ENCODE measurements around the gene MYO7B. TPM values are rescaled to one million over a fixed set of nuclear protein-coding genes. Genes with fewer than 3 reads are reported as not detected.
"Not testable (repeated sequence)": the region's sequence is repeated elsewhere in the genome, so short reads cannot be mapped to it uniquely, and the experiment has no call there.

MYO7B gene
- total RNA-seq, 2 experiments from 2014 or later, result 0.14 to 0.58 TPM

- Mint-ChIP-seq H3K36me3 (no peaks in the 10 kb centered on the region), H3K27ac (no peak overlapping the region), H3K4me3 (no peak overlapping the region), H3K27me3 (peaks cover 7% of the 10 kb centered on the region), H3K4me1 (ENCODE audit: low read depth) (no peaks in the 10 kb centered on the region), H3K9me3 (no peaks in the 10 kb centered on the region)
- no peak for DNase-seq
- ChIA-PET CTCF (interaction anchor here (0.9 kb wide), 1 partner anchor 16 kb away, joined by 3 read pairs; the partner anchor contains the start of gene IWS1), POLR2A (no interaction called here)
- intact Hi-C loops (cut with micrococcal nuclease), result no loop called here
Observed at GRCh38 chr2:127541809-127542208, 6.3 kb downstream of the MYO7B start.

DNA sequence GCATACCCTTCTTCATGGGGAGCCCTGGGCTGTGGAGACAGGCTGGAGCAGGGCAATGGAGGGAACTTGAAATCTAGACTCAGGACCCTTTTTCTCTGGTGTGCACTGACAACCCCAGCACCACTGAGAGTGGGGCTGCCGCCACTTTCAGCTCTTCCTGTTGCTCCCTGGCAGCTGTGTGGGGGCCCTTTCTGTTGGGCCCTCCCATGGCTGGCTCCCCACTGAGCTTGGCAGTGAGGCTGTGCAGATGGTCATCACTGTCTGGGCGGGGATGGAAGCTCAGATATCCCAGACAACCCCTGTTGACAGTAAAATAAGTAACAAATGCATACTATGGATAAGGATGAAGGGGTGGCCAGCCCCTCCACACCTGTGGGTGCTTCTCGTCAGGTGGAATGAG lies 6.7 kb downstream of the MYO7B start:
- Mint-ChIP-seq H3K4me3 (no peak overlapping the region), H3K4me1 (ENCODE audit: low read depth) (no peaks in the 10 kb centered on the region), H3K27me3 (peaks cover 11% of the 10 kb centered on the region), H3K36me3 (no peaks in the 10 kb centered on the region), H3K27ac (no peak overlapping the region), H3K9me3 (no peaks in the 10 kb centered on the region)
- ChIA-PET CTCF (interaction anchor here (0.9 kb wide), 1 partner anchor 16 kb away, joined by 3 read pairs; the partner anchor contains the start of gene IWS1), POLR2A (no interaction called here)
- intact Hi-C loops (cut with micrococcal nuclease), result no loop called here
- DNase-seq, result no peak

GRCh38 chr2:127543013-127543501 lies 7.6 kb downstream of the MYO7B start:
- H3K4me1 Mint-ChIP-seq (ENCODE audit: low read depth); POLR2A ChIA-PET; H3K27ac Mint-ChIP-seq; H3K4me3 Mint-ChIP-seq; H3K9me3 Mint-ChIP-seq; H3K36me3 Mint-ChIP-seq; intact Hi-C loops (cut with micrococcal nuclease); CTCF ChIA-PET; DNase-seq: not testable (repeated sequence)
- H3K27me3 Mint-ChIP-seq, result peaks cover 12% of the 10 kb centered on the region

DNA sequence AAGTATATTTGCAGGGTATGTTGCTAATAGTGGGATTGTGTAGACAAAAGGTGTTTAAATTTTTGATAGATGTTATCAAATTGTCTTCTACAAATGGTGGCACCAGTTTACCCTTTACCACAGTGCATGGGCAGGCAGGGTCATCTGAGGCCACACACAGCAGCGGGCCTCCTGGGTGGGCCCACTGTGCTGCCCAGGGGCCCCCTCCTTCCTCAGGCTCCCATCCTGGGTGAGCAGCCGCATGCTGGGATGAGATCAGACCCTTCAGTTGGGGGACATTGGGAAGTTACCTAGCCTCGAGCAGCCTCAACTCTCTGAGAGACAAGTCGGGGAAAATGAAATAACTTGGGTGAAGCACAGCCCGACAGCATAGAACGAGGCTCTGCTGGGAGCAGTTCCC lies 9.7 kb downstream of the MYO7B start:
- intact Hi-C loops (cut with micrococcal nuclease), result no loop called here
- peaks cover 13% of the 10 kb centered on the region for H3K27me3 Mint-ChIP-seq
- DNase-seq, result no peak
- H3K4me1 Mint-ChIP-seq (ENCODE audit: low read depth), result no peaks in the 10 kb centered on the region
- POLR2A ChIA-PET, result no interaction called here
- no peaks in the 10 kb centered on the region for H3K9me3 Mint-ChIP-seq
- H3K36me3 Mint-ChIP-seq, result no peaks in the 10 kb centered on the region
- CTCF ChIA-PET, result no interaction called here
- no peak overlapping the region for H3K4me3 Mint-ChIP-seq
- no peak overlapping the region for H3K27ac Mint-ChIP-seq

- POLR2A ChIA-PET, result no interaction called here
- CTCF ChIA-PET, result interaction anchor here (0.6 kb wide), 1 partner anchor 464 kb away, joined by 3 read pairs; no protein-coding TSS in a partner anchor
- H3K4me1 Mint-ChIP-seq (ENCODE audit: low read depth), result no peaks in the 10 kb centered on the region
Observed at GRCh38 chr2:127545796-127546195, 10.3 kb downstream of the MYO7B start.

GRCh38 chr2:127546797-127547196 lies 11.3 kb downstream of the MYO7B start:
- no peak for DNase-seq
- Mint-ChIP-seq H3K4me3 (no peak overlapping the region), H3K36me3 (no peaks in the 10 kb centered on the region), H3K9me3 (no peaks in the 10 kb centered on the region), H3K27ac (no peak overlapping the region), H3K27me3 (peaks cover 15% of the 10 kb centered on the region), H3K4me1 (ENCODE audit: low read depth) (no peaks in the 10 kb centered on the region)
- ChIA-PET CTCF (no interaction called here), POLR2A (no interaction called here)
- intact Hi-C loops (cut with micrococcal nuclease), result no loop called here

More at GRCh38 chr2:127545796-127546195, 10.3 kb downstream of the MYO7B start:
- no peak for DNase-seq
- no peak overlapping the region for H3K4me3 Mint-ChIP-seq
- no peaks in the 10 kb centered on the region for H3K36me3 Mint-ChIP-seq
- H3K9me3 Mint-ChIP-seq, result no peaks in the 10 kb centered on the region
- peaks cover 15% of the 10 kb centered on the region for H3K27me3 Mint-ChIP-seq
- intact Hi-C loops (cut with micrococcal nuclease), result no loop called here
- H3K27ac Mint-ChIP-seq, result no peak overlapping the region

DNA sequence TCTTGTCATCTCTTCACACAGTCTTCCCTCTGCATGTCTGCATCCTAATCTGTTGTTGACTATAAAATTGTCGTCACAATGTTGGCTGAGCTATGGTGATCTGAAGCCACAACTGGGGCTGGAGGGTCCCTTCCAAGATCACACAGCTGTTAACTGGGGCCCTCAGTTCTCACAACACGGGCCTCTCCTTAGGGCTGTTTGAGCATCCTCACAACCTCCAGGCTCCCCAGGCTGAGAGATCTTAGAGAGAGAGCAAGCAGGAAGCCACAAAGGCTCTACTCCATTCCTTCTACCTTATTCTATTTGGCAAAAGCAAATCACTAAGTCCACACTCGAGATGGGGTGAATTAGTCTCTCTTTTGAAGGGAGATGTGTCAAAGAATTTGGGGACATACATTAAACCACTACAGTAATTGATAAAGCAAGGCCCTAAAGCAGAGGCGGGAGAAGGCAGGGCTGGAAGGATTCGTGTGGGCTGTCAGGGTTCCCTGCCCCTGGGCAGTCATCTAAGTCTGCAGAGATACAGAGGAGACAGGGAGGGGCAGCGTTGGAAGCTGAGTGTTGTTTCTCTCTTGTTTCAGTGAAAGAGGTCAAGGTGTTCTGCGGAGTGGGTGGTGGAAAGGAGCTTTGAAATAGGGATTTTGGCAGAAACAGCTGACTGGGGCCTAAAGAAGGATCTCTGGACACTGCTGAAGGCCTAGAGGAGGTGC lies 15.9 kb downstream of the MYO7B start:
- Mint-ChIP-seq H3K36me3 (no peaks in the 10 kb centered on the region), H3K27ac (no peak overlapping the region), H3K27me3 (peaks cover 28% of the 10 kb centered on the region), H3K4me3 (no peak overlapping the region), H3K9me3 (peaks cover 7% of the 10 kb centered on the region), H3K4me1 (ENCODE audit: low read depth) (no peaks in the 10 kb centered on the region)
- DNase-seq, result no peak
- intact Hi-C loops (cut with micrococcal nuclease), result no loop called here
- ChIA-PET POLR2A (no interaction called here), CTCF (no interaction called here)

GRCh38 chr2:127552336-127552735 lies 16.9 kb downstream of the MYO7B start:
- Mint-ChIP-seq H3K4me3 (no peak overlapping the region), H3K36me3 (peaks cover 4% of the 10 kb centered on the region), H3K4me1 (ENCODE audit: low read depth) (no peaks in the 10 kb centered on the region), H3K27ac (no peak overlapping the region), H3K9me3 (peaks cover 16% of the 10 kb centered on the region), H3K27me3 (peaks cover 31% of the 10 kb centered on the region)
- DNase-seq, result no peak
- POLR2A ChIA-PET, result interaction anchor here (1.0 kb wide), 1 partner anchor 39 kb away, joined by 4 read pairs; no protein-coding TSS in a partner anchor
- CTCF ChIA-PET, result no interaction called here
- intact Hi-C loops (cut with micrococcal nuclease), result no loop called here

GRCh38 chr2:127552846-127553245 lies 17.4 kb downstream of the MYO7B start:
- H3K9me3 Mint-ChIP-seq, result peaks cover 16% of the 10 kb centered on the region
- H3K27me3 Mint-ChIP-seq, result peaks cover 29% of the 10 kb centered on the region
- intact Hi-C loops (cut with micrococcal nuclease), result no loop called here
- H3K27ac Mint-ChIP-seq, result no peak overlapping the region
- DNase-seq, result no peak
- peaks cover 4% of the 10 kb centered on the region for H3K36me3 Mint-ChIP-seq
- ChIA-PET CTCF (no interaction called here), POLR2A (interaction anchor here (1.0 kb wide), 1 partner anchor 38 kb away, joined by 4 read pairs; no protein-coding TSS in a partner anchor)
- H3K4me3 Mint-ChIP-seq, result no peak overlapping the region
- H3K4me1 Mint-ChIP-seq (ENCODE audit: low read depth), result no peaks in the 10 kb centered on the region

GRCh38 chr2:127558911-127559310 lies 23.4 kb downstream of the MYO7B start:
- no peak for DNase-seq
- H3K4me1 Mint-ChIP-seq (ENCODE audit: low read depth), result peaks cover 11% of the 10 kb centered on the region
- H3K9me3 Mint-ChIP-seq, result peaks cover 16% of the 10 kb centered on the region
- peaks cover 4% of the 10 kb centered on the region for H3K36me3 Mint-ChIP-seq
- ChIA-PET POLR2A (interaction anchor here (1.1 kb wide), 1 partner anchor 32 kb away, joined by 3 read pairs; the partner anchor contains the start of gene IWS1), CTCF (no interaction called here)
- intact Hi-C loops (cut with micrococcal nuclease), result no loop called here
- no peak overlapping the region for H3K4me3 Mint-ChIP-seq
- H3K27me3 Mint-ChIP-seq, result peaks cover 32% of the 10 kb centered on the region
- no peak overlapping the region for H3K27ac Mint-ChIP-seq

DNA sequence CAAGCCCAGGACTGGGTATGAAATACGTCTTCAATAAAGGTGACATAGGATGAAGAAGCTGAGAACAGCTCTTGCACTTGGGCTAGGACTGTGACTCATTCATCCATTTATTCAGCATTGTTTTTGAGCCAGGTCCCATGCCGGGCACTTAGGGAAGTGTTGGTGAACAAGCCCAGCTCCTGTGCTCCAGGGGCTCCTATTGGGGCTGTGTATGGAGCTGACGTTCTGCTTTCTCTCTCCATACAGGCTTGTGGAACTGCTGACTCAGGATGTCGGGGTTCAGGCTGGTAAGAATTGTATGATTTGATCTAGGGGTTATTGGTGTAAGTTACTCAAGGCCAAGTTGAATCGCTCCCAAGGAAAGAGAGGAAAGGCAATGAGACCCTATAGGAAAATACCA lies 24.0 kb downstream of the MYO7B start:
- ChIA-PET CTCF (no interaction called here), POLR2A (interaction anchor here (1.1 kb wide), 1 partner anchor 33 kb away, joined by 3 read pairs; the partner anchor contains the start of gene IWS1)
- peaks cover 16% of the 10 kb centered on the region for H3K9me3 Mint-ChIP-seq
- H3K36me3 Mint-ChIP-seq, result peaks cover 4% of the 10 kb centered on the region
- H3K27me3 Mint-ChIP-seq, result peaks cover 32% of the 10 kb centered on the region
- peaks cover 16% of the 10 kb centered on the region for H3K4me1 Mint-ChIP-seq (ENCODE audit: low read depth)
- intact Hi-C loops (cut with micrococcal nuclease), result no loop called here
- H3K4me3 Mint-ChIP-seq, result no peak overlapping the region
- H3K27ac Mint-ChIP-seq, result no peak overlapping the region
- no peak for DNase-seq

DNA sequence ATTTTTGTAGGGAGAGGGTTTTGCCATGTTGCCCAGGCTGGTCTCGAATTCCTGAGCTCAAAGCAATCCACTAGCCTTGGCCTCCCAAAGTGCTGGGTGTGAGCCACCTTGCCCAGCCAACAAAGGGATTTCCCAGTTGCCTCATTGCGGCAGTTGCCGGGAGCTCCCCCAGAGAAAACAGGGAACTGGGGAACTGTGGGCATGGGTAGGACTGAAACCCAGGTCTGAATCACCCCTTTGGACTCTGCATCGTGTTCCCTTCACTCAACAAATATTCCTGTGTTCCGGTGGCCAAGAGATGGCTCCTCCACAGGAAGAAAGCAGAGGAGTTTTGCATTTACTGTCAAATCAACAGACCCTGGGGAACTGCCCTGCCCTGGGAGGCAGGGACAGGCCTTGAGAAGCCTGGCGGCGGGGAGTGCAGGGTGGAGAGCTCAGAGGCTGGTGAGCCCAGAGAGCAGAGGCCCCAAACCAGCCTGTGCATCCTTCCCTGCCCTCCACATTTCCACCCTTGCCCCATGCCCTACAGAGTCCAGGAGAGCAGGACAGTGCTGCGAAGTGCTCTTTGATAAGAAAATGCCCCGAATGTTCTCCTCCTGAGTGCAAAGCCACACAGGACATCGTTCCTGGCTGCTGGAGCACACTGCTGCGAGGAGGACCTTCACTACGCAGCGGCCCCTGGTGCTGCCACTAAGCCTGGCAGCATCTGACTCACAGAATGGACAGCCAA lies 24.9 kb downstream of the MYO7B start:
- intact Hi-C loops (cut with micrococcal nuclease), result loop anchor here (5.0 kb wide), 1 partner anchor 103 kb away; no protein-coding TSS in a partner anchor
- Mint-ChIP-seq H3K4me3 (no peak overlapping the region), H3K27ac (no peak overlapping the region), H3K9me3 (peaks cover 16% of the 10 kb centered on the region), H3K27me3 (peaks cover 32% of the 10 kb centered on the region), H3K36me3 (peaks cover 4% of the 10 kb centered on the region), H3K4me1 (ENCODE audit: low read depth) (peaks cover 16% of the 10 kb centered on the region)
- no peak for DNase-seq
- ChIA-PET POLR2A (no interaction called here), CTCF (no interaction called here)

Data from activated CD4-positive, alpha-beta memory T cell treated with anti-CD3 and anti-CD28 coated beads for 36 hours (primary cell).